Tibial artery (tissue), 4 donors: ENCODE results near the gene PLCH2.

ENCODE experiments used
- DNase-seq, 2 donors: peaks; one replicate each; pipeline ENCODE4 v3.0.0-alpha.2; 2019
- H3K27ac ChIP-seq, 2 donors: fragments of 200-600 bp; sonication (generic) in 1 of 2; 1 replicate in 1 of 2; 2 replicates in 1 of 2; pipeline ENCODE4 v1.5.1; 2018 to 2019; ENCODE audit warnings: mild to moderate bottlenecking in 1 of 2
- H3K27me3 ChIP-seq, 2 donors: fragments of 200-600 bp; sonication (generic) in 1 of 2; one replicate each; pipeline versions ENCODE4 v1.5.1 to v1.6.0; 2016 to 2019
- H3K36me3 ChIP-seq, 3 donors: fragments of 200-600 bp; sonication (generic) in 2 of 3; one replicate each; pipeline ENCODE4 v1.5.1; 2016 to 2019; ENCODE audit warnings: mild to moderate bottlenecking in 2 of 3
- H3K4me1 ChIP-seq, 4 donors: fragments of 200-600 bp; sonication (generic) in 2 of 4; 1 replicate in 3 of 4; 2 replicates in 1 of 4; pipeline ENCODE4 v1.5.1; 2016 to 2019
- H3K4me3 ChIP-seq, 2 donors: fragments of 200-600 bp; sonication (generic) in 1 of 2; 1 replicate in 1 of 2; 2 replicates in 1 of 2; pipeline ENCODE4 v1.5.1; 2018 to 2019; ENCODE audit warnings: mild to moderate bottlenecking in 2 of 2
- H3K9me3 ChIP-seq, 3 donors: fragments of 200-600 bp; sonication (generic) in 1 of 3; one replicate each; pipeline ENCODE4 v1.5.1; 2016 to 2019
- CTCF ChIP-seq, 2 experiments: fragments of 200-600 bp in 1 of 2; fragments of 450-650 bp in 1 of 2; IDR thresholded peaks; one replicate each; pipeline ENCODE4 v1.5.1; 2017 to 2019; ENCODE audit warnings: antibody characterized with exemption in 2 of 2, mild to moderate bottlenecking in 1 of 2, moderate library complexity in 1 of 2
- intact Hi-C: fragments of 100-400 bp; cut with DNase I; formaldehyde crosslinking; loops from one replicate; pipeline ENCODE4 v1.15.0; 2023; ENCODE audit warnings: low total_unique reads

PLCH2 gene

GRCh38 chr1:2515763-2516080, 39.6 kb downstream of the PLCH2 start:
- intact Hi-C loops, result no loop called here
- Histone ChIP-seq H3K4me3 (no peak overlapping the region), H3K9me3 (no peaks in the 10 kb centered on the region), H3K36me3 (peaks cover 92 to 100% (median 94%) of the 10 kb centered on the region in 3 donors), H3K4me1 (no peaks in the 10 kb centered on the region), H3K27ac (no peak overlapping the region), H3K27me3 (no peaks in the 10 kb centered on the region)
- TF ChIP-seq CTCF (IDR thresholded peaks at IDR 0.05), result no peak
- DNase-seq, result no peak

GRCh38 chr1:2516124-2516523, 40.0 kb downstream of the PLCH2 start:
- Histone ChIP-seq H3K27ac (no peak overlapping the region), H3K9me3 (no peaks in the 10 kb centered on the region), H3K36me3 (peaks cover 92 to 100% (median 94%) of the 10 kb centered on the region in 3 donors), H3K4me3 (no peak overlapping the region), H3K27me3 (no peaks in the 10 kb centered on the region), H3K4me1 (no peaks in the 10 kb centered on the region)
- no peak for DNase-seq
- intact Hi-C loops, result no loop called here
- no peak for TF ChIP-seq CTCF (IDR thresholded peaks at IDR 0.05)

GRCh38 chr1:2516946-2517345, 40.9 kb downstream of the PLCH2 start:
- intact Hi-C loops, result no loop called here
- no peak for DNase-seq
- no peak for TF ChIP-seq CTCF (IDR thresholded peaks at IDR 0.05)
- Histone ChIP-seq H3K36me3 (peaks cover 88 to 100% (median 91%) of the 10 kb centered on the region in 3 donors), H3K9me3 (no peaks in the 10 kb centered on the region), H3K4me3 (no peak overlapping the region), H3K4me1 (no peaks in the 10 kb centered on the region), H3K27ac (no peak overlapping the region), H3K27me3 (no peaks in the 10 kb centered on the region)

- DNase-seq, result no peak
- intact Hi-C loops, result no loop called here
- H3K9me3 ChIP-seq, result no peaks in the 10 kb centered on the region
- H3K36me3 ChIP-seq, result peaks cover 77 to 93% (median 81%) of the 10 kb centered on the region in 3 donors
- no peaks in the 10 kb centered on the region for H3K4me1 ChIP-seq
- H3K27ac ChIP-seq, result no peak overlapping the region
- no peak overlapping the region for H3K4me3 ChIP-seq
- H3K27me3 ChIP-seq, result no peaks in the 10 kb centered on the region
- TF ChIP-seq CTCF (IDR thresholded peaks at IDR 0.05), result no peak
Measured at GRCh38 chr1:2517966-2518365, 41.9 kb downstream of the PLCH2 start.

GRCh38 chr1:2518528-2518927, 42.4 kb downstream of the PLCH2 start:
- no peak for DNase-seq
- intact Hi-C loops, result no loop called here
- Histone ChIP-seq H3K36me3 (peaks cover 72 to 87% (median 75%) of the 10 kb centered on the region in 3 donors), H3K4me3 (no peak overlapping the region), H3K27me3 (no peaks in the 10 kb centered on the region), H3K27ac (no peak overlapping the region), H3K9me3 (no peaks in the 10 kb centered on the region), H3K4me1 (peaks cover 0 to under 1% (median 0%) of the 10 kb centered on the region in 4 donors)
- no peak for TF ChIP-seq CTCF (IDR thresholded peaks at IDR 0.05)

GRCh38 chr1:2519029-2519685, 43.1 kb downstream of the PLCH2 start:
- TF ChIP-seq CTCF (IDR thresholded peaks at IDR 0.05), result no peak
- Histone ChIP-seq H3K27me3 (no peaks in the 10 kb centered on the region), H3K36me3 (peaks cover 66 to 81% (median 69%) of the 10 kb centered on the region in 3 donors), H3K4me3 (no peak overlapping the region), H3K27ac (no peak overlapping the region), H3K4me1 (peaks cover 0 to 6% (median 3%) of the 10 kb centered on the region in 4 donors), H3K9me3 (no peaks in the 10 kb centered on the region)
- intact Hi-C loops, result no loop called here
- no peak for DNase-seq
